A549 (cell line): ENCODE data around the gene RPL10. TPM values are rescaled to one million over a fixed set of nuclear protein-coding genes. Genes with fewer than 3 reads are reported as not detected.

ENCODE experiments used
- ATAC-seq, 2 experiments: fragments of 200-7000 bp in 1 of 2; fragments of >200 bp in 1 of 2; cut with Nextera tagmentation in 1 of 2; cut with Tn5 transposase in 1 of 2; 3 replicates each; pipeline versions ENCODE4 v1.8.0 to v1.9.1; 2018 to 2020; ENCODE audit warnings: mild to moderate bottlenecking in 1 of 2, moderate library complexity in 1 of 2
- CTCF ChIA-PET: fragments of 300-600 bp; sonication (Branson Sonifier 250); formaldehyde crosslinking; extraction: SDS; loops from one replicate; lab custom pipeline; 2021; ENCODE audit warnings: antibody characterized with exemption, inconsistent platforms; lab: Yijun Ruan, JAX
- POLR2A ChIA-PET: fragments of 350-600 bp; formaldehyde crosslinking; extraction: SDS; loops from one replicate; lab custom pipeline; 2021; ENCODE audit warnings: antibody characterized with exemption, inconsistent platforms; lab: Yijun Ruan, JAX
- DNase-seq, 2 experiments: peaks; one replicate each; pipeline versions ENCODE4 v3.0.0 to v3.0.0-alpha.2; 2011 to 2016; ENCODE audit warnings: low read depth in 1 of 2, low spot score in 1 of 2
- FAIRE-seq: peaks from 2 replicates; lab custom pipeline; 2011; peaks lifted over from hg19 to GRCh38; lab: Jason Lieb, UNC
- H3K27ac ChIP-seq, 2 experiments: fragments of >200 bp; sonication (Bioruptor Twin); formaldehyde crosslinking; 3 replicates each; pipeline ENCODE4 v1.5.1; 2016 to 2017
- H3K4me1 ChIP-seq: fragments of >200 bp; sonication (Bioruptor Twin); formaldehyde crosslinking; 3 replicates; pipeline ENCODE4 v1.6.1; 2016
- H3K4me2 ChIP-seq: fragments of >200 bp; sonication (Bioruptor Twin); formaldehyde crosslinking; 3 replicates; pipeline ENCODE4 v1.6.1; 2016
- H3K4me3 ChIP-seq: fragments of >200 bp; sonication (Bioruptor Twin); formaldehyde crosslinking; 3 replicates; pipeline ENCODE4 v1.5.1; 2016
- H3K9me3 ChIP-seq: fragments of >200 bp; sonication (Bioruptor Twin); formaldehyde crosslinking; 3 replicates; pipeline ENCODE4 v1.6.1; 2016
- CHD2 ChIP-seq: fragments of 150-350 bp; IDR thresholded peaks from 2 replicates; pipeline ENCODE4 v1.6.1; 2014; ENCODE audit warnings: low read length; ENCODE audit not compliant: partially characterized antibody
- CHD4 ChIP-seq: fragments of 200-600 bp; sonication (generic); IDR thresholded peaks from 2 replicates; pipeline ENCODE4 v1.6.1; 2016; ENCODE audit warnings: antibody characterized with exemption, mild to moderate bottlenecking, borderline replicate concordance
- EHF ChIP-seq: fragments of 250-450 bp; sonication (Bioruptor Pico); IDR thresholded peaks from 2 replicates; pipeline ENCODE4 v1.5.0; 2020; ENCODE audit warnings: mild to moderate bottlenecking
- EHMT2 ChIP-seq: fragments of 200-600 bp; sonication (generic); IDR thresholded peaks from 2 replicates; pipeline ENCODE4 v1.6.1; 2016; ENCODE audit warnings: antibody characterized with exemption, low read depth, mild to moderate bottlenecking, moderate library complexity
- ESRRA ChIP-seq: fragments of 150-350 bp; IDR thresholded peaks from 2 replicates; pipeline ENCODE4 v1.6.1; 2014; ENCODE audit warnings: mild to moderate bottlenecking, low read length, borderline replicate concordance
- HOXB5 ChIP-seq: fragments of 250-450 bp; sonication (Bioruptor Pico); IDR thresholded peaks from 2 replicates; pipeline ENCODE4 v1.5.0; 2020; ENCODE audit warnings: mild to moderate bottlenecking, moderate library complexity
- JUN ChIP-seq, 2 experiments: fragments of >200 bp; sonication (Bioruptor Twin); formaldehyde crosslinking; IDR thresholded peaks; 2 replicates in 1 of 2; 3 replicates in 1 of 2; pipeline ENCODE4 v1.6.1; 2016 to 2017
- JUNB ChIP-seq: fragments of >200 bp; sonication (Bioruptor Twin); formaldehyde crosslinking; IDR thresholded peaks from 2 replicates; pipeline ENCODE4 v1.6.1; 2016
- KDM5A ChIP-seq: fragments of 200-600 bp; sonication (generic); IDR thresholded peaks from 2 replicates; pipeline ENCODE4 v1.6.1; 2016; ENCODE audit warnings: antibody characterized with exemption, mild to moderate bottlenecking
- MAZ ChIP-seq: fragments of 150-350 bp; IDR thresholded peaks from 2 replicates; pipeline ENCODE4 v1.6.1; 2014; ENCODE audit warnings: antibody characterized with exemption, low read depth, low read length, borderline replicate concordance
- MYC ChIP-seq: IDR thresholded peaks from 2 replicates; pipeline ENCODE4 v1.6.1; 2012; ENCODE audit warnings: mild to moderate bottlenecking, inconsistent platforms, low read length, improper control_type of control experiment, borderline replicate concordance
- NFE2L2 ChIP-seq: fragments of 150-350 bp; conservative IDR thresholded peaks from 2 replicates; pipeline ENCODE4 v1.6.1; 2014; ENCODE audit warnings: low read length
- POLR2A ChIP-seq: IDR thresholded peaks from 2 replicates; pipeline ENCODE4 v1.6.1; 2012; ENCODE audit warnings: mild to moderate bottlenecking, low read length
- POLR2AphosphoS2 ChIP-seq: conservative IDR thresholded peaks from 2 replicates; pipeline ENCODE4 v1.6.1; 2012; ENCODE audit warnings: low read length, improper control_type of control experiment, inconsistent platforms
- RCOR1 ChIP-seq: fragments of 150-350 bp; IDR thresholded peaks from 2 replicates; pipeline ENCODE4 v1.6.1; 2014; ENCODE audit warnings: antibody characterized with exemption, low read length, low read depth
- REST ChIP-seq: fragments of 200-600 bp; sonication (generic); IDR thresholded peaks from 2 replicates; pipeline ENCODE4 v1.6.1; 2016; ENCODE audit warnings: antibody characterized with exemption, mild to moderate bottlenecking, moderate library complexity
- ZC3H11A ChIP-seq: fragments of 450-650 bp; IDR thresholded peaks from 2 replicates; pipeline ENCODE4 v1.6.1; 2014; ENCODE audit warnings: antibody characterized with exemption, mild to moderate bottlenecking
- ZFP36 ChIP-seq: fragments of 450-650 bp; IDR thresholded peaks from 2 replicates; pipeline ENCODE4 v1.6.1; 2014; ENCODE audit warnings: borderline replicate concordance; ENCODE audit not compliant: partially characterized antibody
- WGBS: methylation state at CpG from one replicate; pipeline ENCODE4 v1.1.6; 2017; ENCODE audit errors: missing lambda C conversion rate; 5-methylcytosine and 5-hydroxymethylcytosine counted together
- polyA plus RNA-seq, 4 experiments: library from polyadenylated mRNA; depleted of rRNA in 3 of 4; stranded (reverse); fragments of >200 nt; fragmentation: RNase III in 1 of 4; extraction: RNeasy Plus Mini Kit Qiagen cat#74134 plus additional on column Dnase treatment in 1 of 4; gene quantifications; 2 replicates in 3 of 4; 3 replicates in 1 of 4; pipeline ENCODE4 v1.2.3, GENCODE V29; 2011 to 2017

The RPL10 gene
- polyA plus RNA-seq, 2 of the 4 experiments (the other 2 are of a cell fraction): 3,216 to 4,804 TPM

- TF ChIP-seq ZFP36 (no peak), EHF (CRISPR knock-in tag) (peak; percentile 85), MAZ (no peak), ZC3H11A (no peak), NFE2L2 (no peak), POLR2A (peak; percentile 99), JUN (IDR thresholded peaks at IDR 0.05) (peak; percentile 97 to 99), HOXB5 (CRISPR knock-in tag) (peak; percentile 82), MYC (peak; percentile 87)
Observed at GRCh38 chrX:154397888-154398667, at the start of gene RPL10 (continued).

- peak overlapping the region in 1 of 2 experiments; percentile 22; a peak in 1 of 6 replicates for H3K27ac ChIP-seq
- no peak for TF ChIP-seq CHD2
- TF ChIP-seq ESRRA: no peak
- TF ChIP-seq POLR2AphosphoS2: no peak; the same call in 1 of the 2 replicates
- TF ChIP-seq, all 56 proteins: peak for 0
- CTCF ChIA-PET: interaction anchor here (0.6 to 3.4 kb wide), 5 partner anchors 17 to 232 kb away, joined by 3 to 19 read pairs (median 5); partner anchors contain the start of genes FLNA and RPL10
- ATAC-seq (no peak), FAIRE-seq (no peak), DNase-seq (peak in 1 of 2 experiments; percentile 3)
- H3K9me3 ChIP-seq: no peaks in the 10 kb centered on the region
- WGBS: 88% methylated on average over 9 of the region's 24 CpGs
- peaks cover 61% of the 10 kb centered on the region for H3K4me1 ChIP-seq
- POLR2A ChIA-PET: interaction anchor here (0.8 to 1.0 kb wide), 2 partner anchors 21 to 22 kb away, joined by 3 read pairs; no protein-coding TSS in a partner anchor
- H3K4me2 ChIP-seq: no peak overlapping the region
- no peak overlapping the region for H3K4me3 ChIP-seq
Observed at GRCh38 chrX:154348646-154349358, 49.4 kb upstream of the RPL10 start.

- FAIRE-seq: no peak
Observed at GRCh38 chrX:154349359-154349935, 48.7 kb upstream of the RPL10 start.

More at GRCh38 chrX:154349359-154349935, 48.7 kb upstream of the RPL10 start:
- ATAC-seq (no peak), DNase-seq (peak in 1 of 2 experiments; percentile 26)
- Histone ChIP-seq H3K4me2 (no peak overlapping the region), H3K9me3 (no peaks in the 10 kb centered on the region), H3K27ac (peak overlapping the region in 1 of 2 experiments; percentile 22; a peak in 1 of 6 replicates), H3K4me1 (peaks cover 66% of the 10 kb centered on the region), H3K4me3 (no peak overlapping the region)
- TF ChIP-seq RCOR1 (no peak), JUNB (no peak), EHMT2 (no peak), REST (no peak), CHD4 (no peak), ZFP36 (no peak), KDM5A (no peak)
- ChIA-PET POLR2A (interaction anchor here (0.7 to 1.0 kb wide), 2 partner anchors 20 to 21 kb away, joined by 3 read pairs; no protein-coding TSS in a partner anchor), CTCF (interaction anchor here (0.6 to 3.4 kb wide), 5 partner anchors 17 to 233 kb away, joined by 3 to 19 read pairs (median 5); partner anchors contain the start of genes FLNA and RPL10)
- 67% methylated on average over 3 of the region's 19 CpGs for whole genome bisulfite sequencing
